Activated CD8-positive, alpha-beta T cell treated with anti-CD3 and anti-CD28 coated beads, Interleukin-2, amount 10 ng/mL, durations not matched to agents 7 days and 5 days (primary cell): ENCODE results near the gene UQCRFS1. TPM values are rescaled to one million over a fixed set of nuclear protein-coding genes. Genes with fewer than 3 reads are reported as not detected.
A peak's percentile ranks its signal among the peaks of the same experiment; 100 is the strongest.
"Not testable (repeated sequence)": the region's sequence is repeated elsewhere in the genome, so short reads cannot be mapped to it uniquely, and the experiment has no call there.

ENCODE experiments used
- ATAC-seq: fragments of 150-1000 bp; cut with Tn5 transposase; one replicate; pipeline ENCODE4 v1.10.0; 2021; ENCODE audit warnings: moderate library complexity
- CTCF ChIA-PET: fragments of 350-600 bp; sonication (Branson Sonifier 250); formaldehyde crosslinking; loops from one replicate; lab custom pipeline; 2021; ENCODE audit warnings: antibody characterized with exemption; lab: Charles Lee
- POLR2A ChIA-PET: fragments of 350-600 bp; sonication (Branson Sonifier 250); formaldehyde crosslinking; loops from one replicate; lab custom pipeline; 2021; ENCODE audit warnings: antibody characterized with exemption; lab: Charles Lee
- DNase-seq: peaks from one replicate; pipeline ENCODE4 v3.0.0-alpha.2; 2020
- H3K27ac Mint-ChIP-seq: one replicate; pipeline ENCODE4 v1.8.0; 2021; ENCODE audit warnings: mild to moderate bottlenecking, mixed read lengths
- H3K27me3 Mint-ChIP-seq: one replicate; pipeline ENCODE4 v1.8.0; 2021; ENCODE audit warnings: low read depth, mixed read lengths
- H3K36me3 Mint-ChIP-seq: one replicate; pipeline ENCODE4 v1.8.0; 2021; ENCODE audit warnings: low read depth, mixed read lengths
- H3K4me1 Mint-ChIP-seq: one replicate; pipeline ENCODE4 v1.8.0; 2021; ENCODE audit warnings: low read depth, mixed read lengths
- H3K4me3 Mint-ChIP-seq: one replicate; pipeline ENCODE4 v1.8.0; 2021; ENCODE audit warnings: mild to moderate bottlenecking, mixed read lengths
- H3K9me3 Mint-ChIP-seq: one replicate; pipeline ENCODE4 v1.8.0; 2022; ENCODE audit warnings: mixed read lengths; ENCODE audit not compliant: insufficient read depth
- total RNA-seq, 2 experiments: library from RNA; stranded (reverse); gene quantifications; one replicate each; pipeline ENCODE4 v1.2.3, GENCODE V29; 2021

UQCRFS1 gene
- total RNA-seq = 10 to 100 TPM; 34.6 to 36.0 TPM

DNA sequence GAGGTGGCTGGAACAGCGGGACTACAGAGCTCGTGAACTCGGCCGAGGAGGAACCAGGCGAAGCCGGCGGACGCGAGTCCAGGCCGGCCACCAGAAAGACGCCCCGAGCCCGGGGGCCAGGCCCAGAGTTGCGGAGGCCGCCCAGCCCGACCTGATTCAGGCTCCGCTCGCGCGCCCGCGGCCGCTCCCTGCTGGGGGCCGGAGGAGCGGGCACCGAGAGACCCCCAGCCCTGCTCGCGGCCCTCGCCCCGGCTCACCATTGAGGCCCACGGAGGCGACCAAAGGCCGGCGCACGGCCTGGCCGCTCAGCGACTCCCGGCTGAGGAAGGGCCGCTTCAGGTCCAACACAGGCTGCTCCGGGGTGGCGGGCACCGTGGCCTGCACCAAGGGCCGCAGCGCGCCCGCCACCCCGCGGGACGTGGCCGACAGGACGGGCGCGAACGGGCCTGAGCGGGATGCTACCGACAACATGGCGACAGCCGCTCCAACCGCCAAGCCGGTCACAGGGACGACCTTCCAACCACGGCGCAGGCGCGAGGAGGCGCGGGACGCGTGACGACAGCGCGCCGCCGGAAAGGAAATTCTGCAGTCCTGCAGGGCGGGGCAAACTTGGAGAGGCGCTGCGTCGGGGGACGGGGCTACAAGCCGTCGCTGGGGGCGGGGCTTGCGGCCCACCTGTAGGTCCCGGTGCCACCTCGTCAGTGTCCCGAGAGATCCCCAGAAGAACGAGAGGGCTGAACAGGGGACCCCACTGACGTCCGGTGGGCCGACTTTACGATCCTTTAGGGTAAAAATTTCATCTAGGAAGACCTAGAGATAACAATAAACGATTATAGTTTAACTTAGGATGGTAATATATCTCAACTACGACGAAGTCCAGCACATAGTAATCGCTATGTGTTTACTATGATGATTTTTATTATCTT is at the start of gene UQCRFS1:
UQCRFS1 (minus strand) TSS at position 504 of the 926 bp plus-strand sequence; CDS start at position 471, 33 bp downstream.
- H3K27me3 Mint-ChIP-seq = no peaks in the 10 kb centered on the region
- peaks cover 37% of the 10 kb centered on the region for H3K36me3 Mint-ChIP-seq
- peak within 1 kb of the TSS; percentile 97 for H3K4me3 Mint-ChIP-seq
- H3K4me1 Mint-ChIP-seq = peaks cover 35% of the 10 kb centered on the region
- POLR2A ChIA-PET = interaction anchor here (0.6 to 1.1 kb wide), 2 partner anchors 289 to 1419 kb away, joined by 3 to 5 read pairs; no protein-coding TSS in a partner anchor
- peak; percentile 96 for DNase-seq
- CTCF ChIA-PET = interaction anchor here (1.0 to 1.2 kb wide), 2 partner anchors 11 to 49 kb away, joined by 3 to 4 read pairs; no protein-coding TSS in a partner anchor
- H3K27ac Mint-ChIP-seq = peak within 1 kb of the TSS; percentile 99
- peak; percentile 96 for ATAC-seq
- peaks cover 4% of the 10 kb centered on the region for H3K9me3 Mint-ChIP-seq

DNA sequence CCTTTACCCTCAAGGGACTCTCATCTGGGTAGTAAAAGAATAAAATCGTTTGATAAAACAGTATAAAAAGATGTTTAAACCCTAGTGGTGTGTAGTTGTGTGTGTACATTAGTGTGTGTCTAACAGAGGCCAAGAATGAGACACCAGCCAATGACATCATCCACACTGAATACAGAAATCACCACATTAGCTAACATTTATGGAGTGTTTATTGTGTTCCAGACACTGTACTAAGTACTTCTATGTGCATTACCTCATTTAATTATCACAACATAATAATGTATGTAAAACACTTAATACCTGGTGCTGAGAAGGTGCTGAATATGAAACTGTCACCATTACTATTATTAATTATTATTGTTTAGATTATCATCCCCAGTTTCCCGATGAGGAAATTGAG is 49.1 kb upstream of the UQCRFS1 start:
- no peak for ATAC-seq
- Mint-ChIP-seq H3K27me3 (peaks cover 4% of the 10 kb centered on the region), H3K36me3 (no peaks in the 10 kb centered on the region), H3K4me3 (no peak overlapping the region), H3K9me3 (no peaks in the 10 kb centered on the region), H3K27ac (no peak overlapping the region), H3K4me1 (no peaks in the 10 kb centered on the region)
- CTCF ChIA-PET = interaction anchor here (1.2 to 3.2 kb wide), 2 partner anchors 49 to 525 kb away, joined by 3 to 23 read pairs; partner anchors contain the start of gene UQCRFS1
- POLR2A ChIA-PET = no interaction called here
- no peak for DNase-seq

DNA sequence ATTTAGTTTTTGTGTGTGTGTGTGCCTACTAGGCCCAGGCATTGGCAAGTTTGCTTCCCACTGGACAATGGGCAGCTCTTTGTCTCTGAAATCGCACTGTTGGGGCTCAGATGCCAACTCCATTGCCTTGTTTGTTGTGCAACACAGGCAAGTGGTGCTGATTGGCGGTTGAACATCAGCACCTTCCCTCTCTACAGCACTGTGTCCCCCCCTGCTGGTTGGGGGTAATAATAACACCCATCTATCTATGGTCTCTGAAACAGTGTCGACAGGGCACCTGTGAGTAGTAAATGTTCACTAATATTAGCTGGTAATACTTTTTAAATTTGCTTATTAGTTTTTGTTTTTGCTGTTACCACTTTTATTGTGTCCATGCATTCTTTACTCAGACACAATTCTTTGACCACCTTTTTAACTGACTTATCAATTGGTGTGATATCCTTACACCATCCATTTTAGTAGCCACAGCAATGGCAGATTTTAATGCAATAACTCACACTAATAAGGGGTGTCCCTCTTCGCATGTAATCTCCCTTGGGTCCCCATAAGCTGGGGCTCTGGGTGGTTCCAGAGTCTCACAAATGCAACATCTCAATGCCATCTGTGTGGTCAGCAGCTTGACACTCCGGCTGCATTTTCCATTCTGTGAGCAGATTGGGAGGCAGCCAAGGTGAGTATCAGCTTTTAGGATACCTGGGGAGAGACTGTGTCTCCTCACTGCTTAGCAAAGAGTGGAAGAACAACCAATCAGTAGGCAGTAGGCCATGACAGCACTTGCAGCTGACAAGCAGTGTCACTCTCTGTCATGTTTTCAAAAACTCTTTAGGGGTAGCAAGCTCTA is 47.7 kb upstream of the UQCRFS1 start:
- Mint-ChIP-seq H3K27ac (no peak overlapping the region), H3K36me3 (no peaks in the 10 kb centered on the region), H3K27me3 (peaks cover 4% of the 10 kb centered on the region), H3K4me1 (no peaks in the 10 kb centered on the region), H3K9me3 (no peaks in the 10 kb centered on the region), H3K4me3 (no peak overlapping the region)
- ATAC-seq (no peak), DNase-seq (peak; percentile 58)
- ChIA-PET CTCF (interaction anchor here (1.0 to 1.3 kb wide), 2 partner anchors 16 to 524 kb away, joined by 3 to 4 read pairs; no protein-coding TSS in a partner anchor), POLR2A (no interaction called here)

DNA sequence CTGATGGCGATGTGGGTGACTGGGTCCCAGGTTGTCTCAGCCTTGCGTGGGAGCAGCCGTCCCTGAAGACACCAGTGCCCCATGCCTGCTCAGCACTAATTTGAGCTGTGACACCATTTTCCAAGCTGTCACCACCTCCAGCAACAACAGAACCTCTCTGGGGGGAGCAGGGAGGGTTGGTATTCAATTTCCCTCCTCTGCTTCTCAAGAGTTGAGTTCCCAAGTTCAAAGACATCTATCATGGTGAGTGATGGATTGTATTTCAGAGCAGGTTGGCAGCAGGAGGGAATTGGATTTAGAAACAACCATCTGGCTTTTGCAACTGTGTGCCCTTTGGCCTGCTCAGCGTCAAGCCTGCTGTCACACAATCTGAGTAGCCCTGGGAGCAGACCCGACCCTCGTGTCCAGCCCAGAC is 46.9 kb upstream of the UQCRFS1 start:
- H3K4me3 Mint-ChIP-seq = no peak overlapping the region
- H3K36me3 Mint-ChIP-seq = no peaks in the 10 kb centered on the region
- ATAC-seq (no peak), DNase-seq (no peak)
- H3K27ac Mint-ChIP-seq = no peak overlapping the region
- ChIA-PET CTCF (interaction anchor here (1.3 kb wide), 1 partner anchor 523 kb away, joined by 3 read pairs; no protein-coding TSS in a partner anchor), POLR2A (no interaction called here)
- H3K4me1 Mint-ChIP-seq = no peaks in the 10 kb centered on the region
- no peaks in the 10 kb centered on the region for H3K9me3 Mint-ChIP-seq
- H3K27me3 Mint-ChIP-seq = peaks cover 4% of the 10 kb centered on the region

DNA sequence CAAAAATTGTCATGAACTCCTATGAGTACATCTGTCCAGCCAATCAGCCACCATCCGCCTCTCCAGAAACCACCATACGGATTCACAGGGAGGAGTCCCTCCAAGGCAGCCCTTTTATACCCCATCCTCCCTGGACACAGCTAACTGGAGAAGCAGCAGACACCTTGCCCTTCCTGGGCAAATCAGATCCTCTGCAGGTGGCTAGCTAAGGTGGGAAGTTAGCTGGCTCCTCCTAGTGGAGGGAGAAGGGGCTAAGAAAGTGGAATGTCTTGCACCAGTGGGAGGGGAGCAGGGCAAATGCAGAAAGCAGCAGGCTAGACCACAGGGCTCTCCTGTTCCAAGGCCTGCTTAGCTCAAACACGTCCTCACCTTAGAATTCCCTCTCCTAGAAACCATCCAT is 46.2 kb upstream of the UQCRFS1 start:
- no peaks in the 10 kb centered on the region for H3K4me1 Mint-ChIP-seq
- ChIA-PET CTCF (interaction anchor here (0.7 kb wide), 1 partner anchor 32 kb away, joined by 3 read pairs; no protein-coding TSS in a partner anchor), POLR2A (no interaction called here)
- H3K27ac Mint-ChIP-seq = no peak overlapping the region
- ATAC-seq (no peak), DNase-seq (no peak)
- H3K36me3 Mint-ChIP-seq = no peaks in the 10 kb centered on the region
- H3K27me3 Mint-ChIP-seq = peaks cover 6% of the 10 kb centered on the region
- H3K4me3 Mint-ChIP-seq = no peak overlapping the region
- no peaks in the 10 kb centered on the region for H3K9me3 Mint-ChIP-seq

DNA sequence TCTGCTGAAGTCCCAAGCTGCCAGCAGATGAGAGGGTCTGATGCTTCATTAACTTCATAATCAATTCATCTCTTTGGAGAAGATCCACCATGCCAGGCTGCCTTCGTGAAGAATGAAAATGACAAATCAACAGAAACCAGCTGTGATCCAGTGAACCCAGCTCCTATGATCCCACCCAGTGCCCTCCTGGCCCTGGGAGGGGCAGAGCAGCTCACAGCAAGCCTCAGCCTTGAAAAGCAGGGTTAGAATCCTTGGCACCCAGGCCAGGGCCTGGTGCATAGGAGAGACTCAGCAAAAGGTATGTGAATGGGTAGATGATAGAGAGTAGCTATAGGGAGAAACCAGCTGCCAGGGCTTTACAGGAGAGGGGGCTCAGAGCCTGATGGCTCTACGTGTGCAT is 43.6 kb upstream of the UQCRFS1 start:
- Mint-ChIP-seq H3K4me1 (no peaks in the 10 kb centered on the region), H3K27me3 (peaks cover 14% of the 10 kb centered on the region), H3K27ac (no peak overlapping the region), H3K36me3 (no peaks in the 10 kb centered on the region), H3K4me3 (no peak overlapping the region), H3K9me3 (no peaks in the 10 kb centered on the region)
- ChIA-PET POLR2A (no interaction called here), CTCF (no interaction called here)
- ATAC-seq (no peak), DNase-seq (no peak)

DNA sequence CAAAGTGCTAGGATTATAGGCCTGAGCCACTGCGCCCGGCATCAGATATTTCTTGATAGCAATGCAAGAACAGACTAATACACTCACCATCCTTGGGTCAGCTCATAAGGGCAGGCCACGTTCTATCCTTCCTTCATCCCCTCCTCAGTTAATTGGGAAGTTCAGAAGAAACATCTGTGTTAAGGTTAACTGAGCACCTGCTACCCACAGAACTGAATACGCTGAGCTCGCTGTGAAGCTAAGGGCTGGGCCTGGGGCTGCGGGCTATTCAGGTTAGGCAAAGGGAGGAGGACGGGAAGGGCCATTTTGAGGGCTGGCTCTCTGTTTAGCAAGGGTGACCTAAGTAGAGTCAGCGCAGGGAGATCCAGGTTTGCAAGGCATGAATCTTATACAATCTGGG is 43.0 kb upstream of the UQCRFS1 start:
- Mint-ChIP-seq H3K4me1 (no peaks in the 10 kb centered on the region), H3K36me3 (no peaks in the 10 kb centered on the region), H3K27me3 (peaks cover 19% of the 10 kb centered on the region), H3K27ac (no peak overlapping the region), H3K4me3 (no peak overlapping the region), H3K9me3 (no peaks in the 10 kb centered on the region)
- ATAC-seq (no peak), DNase-seq (no peak)
- POLR2A ChIA-PET = no interaction called here
- CTCF ChIA-PET = interaction anchor here (1.2 kb wide), 1 partner anchor 7 kb away, joined by 4 read pairs; no protein-coding TSS in a partner anchor

DNA sequence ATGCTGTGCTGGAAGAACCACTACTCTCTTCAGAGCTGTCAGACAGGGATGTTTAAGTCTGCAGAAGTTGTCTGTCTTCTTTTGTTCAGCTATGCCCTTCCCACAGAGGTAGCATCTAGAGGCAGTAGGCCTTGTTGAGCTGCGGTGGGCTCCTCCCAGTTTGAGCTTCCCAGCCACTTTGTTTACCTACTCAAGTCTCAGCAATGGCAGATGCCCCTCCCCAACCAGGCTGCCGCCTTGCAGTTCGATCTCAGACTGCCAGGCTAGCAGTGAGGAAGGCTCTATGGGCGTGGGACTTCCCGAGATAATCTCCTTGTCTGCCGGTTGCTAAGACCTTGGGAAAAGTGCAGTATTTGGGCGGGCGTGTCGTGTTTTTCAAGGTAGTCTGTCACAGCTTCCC is 42.1 kb upstream of the UQCRFS1 start:
- POLR2A ChIA-PET = no interaction called here

DNA sequence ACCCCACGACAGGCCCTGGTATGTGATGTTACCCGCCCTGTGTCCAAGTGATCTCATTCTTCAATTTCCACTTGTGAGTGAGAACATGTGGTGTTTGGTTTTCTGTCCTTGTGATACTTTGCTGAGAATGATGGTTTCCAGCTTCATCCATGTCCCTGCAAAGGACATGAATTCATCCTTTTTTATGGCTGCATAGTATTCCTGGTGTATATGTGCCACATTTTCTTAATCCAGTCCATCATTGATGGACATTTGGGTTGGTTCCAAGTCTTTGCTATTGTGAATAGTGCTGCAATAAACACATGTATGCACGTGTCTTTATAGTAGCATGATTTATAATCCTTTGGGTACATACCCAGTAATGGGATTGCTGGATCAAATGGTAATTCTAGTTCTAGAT is 36.8 kb upstream of the UQCRFS1 start:
- CTCF ChIA-PET, ATAC-seq, H3K27ac Mint-ChIP-seq, H3K4me3 Mint-ChIP-seq, H3K36me3 Mint-ChIP-seq, DNase-seq, H3K9me3 Mint-ChIP-seq, H3K4me1 Mint-ChIP-seq, POLR2A ChIA-PET: not testable (repeated sequence)
- H3K27me3 Mint-ChIP-seq = peaks cover 19% of the 10 kb centered on the region

More for the DNA sequence above, 42.1 kb upstream of the UQCRFS1 start:
- Mint-ChIP-seq H3K4me3 (no peak overlapping the region), H3K27ac (no peak overlapping the region), H3K36me3 (no peaks in the 10 kb centered on the region), H3K4me1 (no peaks in the 10 kb centered on the region), H3K9me3 (no peaks in the 10 kb centered on the region), H3K27me3 (peaks cover 19% of the 10 kb centered on the region)
- DNase-seq (no peak), ATAC-seq (no peak)
- CTCF ChIA-PET = interaction anchor here (1.2 kb wide), 1 partner anchor 8 kb away, joined by 4 read pairs; no protein-coding TSS in a partner anchor

DNA sequence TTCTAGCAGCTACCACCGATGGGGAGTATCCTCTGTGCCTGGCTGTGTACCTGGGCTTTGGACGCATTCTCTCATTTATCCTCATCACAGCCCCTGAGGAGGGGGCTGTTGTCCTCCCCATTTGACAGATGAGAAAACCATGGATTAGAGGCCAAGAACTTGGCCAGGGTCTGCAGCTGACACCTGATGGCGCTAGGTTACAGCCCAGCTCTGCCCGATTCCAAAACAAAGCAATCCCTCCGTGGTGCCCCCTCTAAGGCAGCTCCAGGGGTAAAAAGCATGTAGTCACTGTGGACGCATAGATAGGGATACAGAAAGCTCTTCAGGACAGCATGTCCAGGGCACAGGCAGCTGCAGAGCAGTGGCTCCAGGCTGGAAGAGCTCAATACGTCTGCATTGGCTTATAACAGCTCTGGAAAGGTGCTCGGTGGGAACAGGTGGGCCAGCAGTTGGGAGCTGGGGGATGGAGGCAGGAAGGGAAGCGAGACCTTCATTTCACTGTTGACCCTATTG is 35.4 kb upstream of the UQCRFS1 start:
- ChIA-PET CTCF (no interaction called here), POLR2A (no interaction called here)
- no peaks in the 10 kb centered on the region for H3K36me3 Mint-ChIP-seq
- DNase-seq = no peak
- H3K27ac Mint-ChIP-seq = no peak overlapping the region
- H3K4me3 Mint-ChIP-seq = no peak overlapping the region
- no peaks in the 10 kb centered on the region for H3K4me1 Mint-ChIP-seq
- ATAC-seq = no peak
- no peaks in the 10 kb centered on the region for H3K9me3 Mint-ChIP-seq
- H3K27me3 Mint-ChIP-seq = peaks cover 14% of the 10 kb centered on the region

DNA sequence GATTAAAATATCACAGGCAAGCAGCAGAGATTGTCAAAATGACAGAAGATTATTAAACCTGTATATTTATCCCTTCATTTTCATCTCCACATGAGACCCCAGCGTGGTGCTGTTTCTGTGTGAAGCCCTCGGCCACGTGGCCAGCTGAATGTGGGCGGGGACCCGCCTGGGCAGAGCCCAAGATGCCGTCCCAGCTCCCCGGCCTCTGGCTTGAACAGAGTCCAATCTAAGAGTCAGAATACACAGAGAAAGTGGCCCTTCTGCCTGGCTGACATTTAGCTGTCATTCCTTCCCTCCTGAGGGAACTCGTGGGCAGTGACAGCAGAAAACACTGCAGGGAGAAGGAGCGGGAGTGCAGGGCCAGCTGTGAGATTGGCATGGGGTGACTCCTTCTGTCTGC is 34.9 kb upstream of the UQCRFS1 start:
- ATAC-seq (no peak), DNase-seq (no peak)
- CTCF ChIA-PET = no interaction called here
- no peak overlapping the region for H3K27ac Mint-ChIP-seq
- H3K27me3 Mint-ChIP-seq = peaks cover 11% of the 10 kb centered on the region
- no peaks in the 10 kb centered on the region for H3K9me3 Mint-ChIP-seq
- no peaks in the 10 kb centered on the region for H3K4me1 Mint-ChIP-seq
- no peaks in the 10 kb centered on the region for H3K36me3 Mint-ChIP-seq
- POLR2A ChIA-PET = no interaction called here
- no peak overlapping the region for H3K4me3 Mint-ChIP-seq
